SH-SY5Y (cell line): ENCODE measurements around the gene NLGN2.

Experiments used
- GATA2 ChIP-seq: IDR thresholded peaks from 2 replicates; pipeline ENCODE4 v1.6.1; 2011; ENCODE audit warnings: mild to moderate bottlenecking, low read depth, low read length
- GATA3 ChIP-seq: IDR thresholded peaks from 2 replicates; pipeline ENCODE4 v1.6.1; 2011; ENCODE audit warnings: low read depth, mild to moderate bottlenecking, low read length, moderate library complexity

NLGN2 gene

DNA sequence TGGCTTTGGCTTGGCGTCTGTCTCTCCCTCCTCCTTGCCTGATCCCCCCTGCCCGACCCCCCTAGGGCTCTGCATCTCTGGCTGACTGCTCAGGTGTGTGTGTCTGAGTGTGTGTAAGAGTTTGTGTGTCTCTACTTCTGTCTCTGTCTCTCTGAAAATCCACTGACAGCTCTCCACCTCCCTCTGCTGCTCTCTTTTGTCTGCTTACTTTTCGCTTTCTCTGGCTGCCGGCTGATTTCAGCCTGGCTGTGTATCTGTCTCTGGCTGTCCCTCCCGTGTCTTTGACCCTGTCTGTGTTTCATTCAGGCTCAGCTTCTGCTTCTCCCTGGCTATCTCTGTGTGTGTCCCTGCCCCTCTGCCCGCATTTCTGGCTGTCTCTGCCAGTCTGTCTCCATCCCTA lies 8.7 kb downstream of the NLGN2 start:
- no peak for TF ChIP-seq GATA3
- no peak for TF ChIP-seq GATA2

DNA sequence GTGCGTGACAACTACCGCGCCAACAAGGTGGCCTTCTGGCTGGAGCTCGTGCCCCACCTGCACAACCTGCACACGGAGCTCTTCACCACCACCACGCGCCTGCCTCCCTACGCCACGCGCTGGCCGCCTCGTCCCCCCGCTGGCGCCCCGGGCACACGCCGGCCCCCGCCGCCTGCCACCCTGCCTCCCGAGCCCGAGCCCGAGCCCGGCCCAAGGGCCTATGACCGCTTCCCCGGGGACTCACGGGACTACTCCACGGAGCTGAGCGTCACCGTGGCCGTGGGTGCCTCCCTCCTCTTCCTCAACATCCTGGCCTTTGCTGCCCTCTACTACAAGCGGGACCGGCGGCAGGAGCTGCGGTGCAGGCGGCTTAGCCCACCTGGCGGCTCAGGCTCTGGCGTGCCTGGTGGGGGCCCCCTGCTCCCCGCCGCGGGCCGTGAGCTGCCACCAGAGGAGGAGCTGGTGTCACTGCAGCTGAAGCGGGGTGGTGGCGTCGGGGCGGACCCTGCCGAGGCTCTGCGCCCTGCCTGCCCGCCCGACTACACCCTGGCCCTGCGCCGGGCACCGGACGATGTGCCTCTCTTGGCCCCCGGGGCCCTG lies 9.5 kb downstream of the NLGN2 start:
- TF ChIP-seq GATA3 (no peak), GATA2 (no peak)

DNA sequence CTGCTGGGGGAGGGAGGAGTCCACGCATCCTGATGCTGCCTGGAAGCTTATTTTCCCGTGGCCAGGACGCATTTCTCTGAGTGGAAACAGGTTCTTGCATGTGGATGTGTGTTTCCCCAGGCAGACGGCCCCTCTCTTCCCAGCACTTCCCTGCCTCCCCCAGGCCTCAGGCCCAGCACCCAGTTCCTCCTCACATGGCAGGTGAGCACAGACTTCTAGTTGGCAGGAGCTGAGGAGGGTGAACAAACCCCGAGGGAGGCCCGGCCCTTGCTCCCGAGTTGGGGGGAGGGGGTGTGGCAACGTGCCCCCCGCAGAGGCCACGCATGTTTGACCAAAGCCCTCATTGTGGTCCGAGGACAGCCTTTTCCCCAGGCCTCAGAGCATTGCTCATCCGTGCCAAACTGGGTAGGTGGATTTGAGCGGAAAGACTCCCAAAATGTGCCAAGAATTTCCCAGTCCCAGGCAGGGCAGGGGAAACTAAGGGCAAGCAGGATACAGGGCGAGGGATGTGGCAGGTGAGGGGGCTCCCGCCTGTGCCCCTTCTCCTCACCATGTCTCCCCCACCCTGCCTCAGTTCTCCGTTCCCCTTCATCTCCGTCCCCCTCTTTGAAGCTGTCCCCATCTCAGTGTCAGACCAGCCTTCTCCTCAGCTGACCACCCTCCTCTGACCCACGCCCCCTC lies 11.0 kb downstream of the NLGN2 start:
- no peak for TF ChIP-seq GATA3
- TF ChIP-seq GATA2, result no peak

DNA sequence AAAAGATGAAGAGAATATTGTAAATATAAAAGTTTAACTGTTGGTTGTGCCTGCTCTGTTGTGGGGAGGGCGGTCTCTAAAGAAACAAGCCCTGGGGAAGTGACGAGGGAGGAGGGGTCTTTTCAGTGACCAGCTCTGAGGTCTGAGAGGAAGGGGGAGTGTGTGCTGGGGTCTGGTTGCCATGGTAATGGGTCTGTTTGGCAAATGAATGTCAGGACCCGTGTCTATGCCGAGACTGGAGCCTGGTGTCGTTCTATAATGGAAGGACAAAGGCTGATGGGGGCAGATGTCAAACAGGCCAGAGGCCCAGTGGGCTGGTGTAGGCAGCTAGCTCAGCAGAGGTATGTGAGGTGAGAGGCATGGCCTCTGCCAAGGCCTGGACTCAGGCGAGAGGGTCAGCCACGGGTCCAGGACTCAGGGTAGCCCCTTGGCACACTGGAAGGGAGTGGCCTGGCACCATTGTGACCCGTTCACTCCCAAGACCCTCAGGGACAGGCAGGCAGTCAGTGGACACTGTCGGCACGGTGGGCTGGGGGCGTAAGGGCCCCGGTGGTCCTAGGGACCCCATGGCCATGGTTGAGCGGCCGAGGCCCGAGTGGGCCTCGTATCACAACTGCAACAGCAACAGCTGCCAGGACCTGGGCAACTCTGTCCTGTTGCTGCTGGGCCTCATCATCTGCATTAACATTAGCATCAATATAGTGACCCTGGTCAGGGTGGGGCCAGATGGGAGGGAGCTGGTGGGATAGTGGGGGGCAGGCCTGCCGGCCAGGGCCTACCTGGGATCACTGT lies 12.4 kb downstream of the NLGN2 start, which contains the start of gene SPEM1:
Gene SPEM1, plus strand, starts transcription at position 506 of the 792 bp plus-strand sequence. Its CDS starts 61 bp downstream, at position 567.
- TF ChIP-seq GATA2 (no peak), GATA3 (no peak)

DNA sequence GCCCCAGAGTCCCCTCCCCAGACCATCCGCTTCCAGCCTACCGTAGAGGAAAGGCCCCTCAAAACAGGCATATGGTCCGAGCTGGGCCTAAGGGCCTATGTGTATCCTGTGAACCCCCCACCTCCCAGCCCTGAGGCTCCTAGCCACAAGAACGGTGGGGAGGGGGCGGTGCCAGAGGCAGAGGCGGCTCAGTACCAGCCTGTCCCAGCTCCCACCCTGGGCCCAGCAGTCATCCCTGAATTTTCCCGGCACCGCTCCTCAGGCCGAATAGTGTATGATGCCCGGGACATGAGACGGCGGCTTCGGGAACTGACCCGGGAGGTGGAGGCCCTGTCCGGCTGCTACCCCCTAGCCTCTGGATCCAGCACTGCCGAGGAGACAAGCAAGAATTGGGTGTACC lies 13.5 kb downstream of the NLGN2 start:
- TF ChIP-seq GATA2, result no peak
- no peak for TF ChIP-seq GATA3

DNA sequence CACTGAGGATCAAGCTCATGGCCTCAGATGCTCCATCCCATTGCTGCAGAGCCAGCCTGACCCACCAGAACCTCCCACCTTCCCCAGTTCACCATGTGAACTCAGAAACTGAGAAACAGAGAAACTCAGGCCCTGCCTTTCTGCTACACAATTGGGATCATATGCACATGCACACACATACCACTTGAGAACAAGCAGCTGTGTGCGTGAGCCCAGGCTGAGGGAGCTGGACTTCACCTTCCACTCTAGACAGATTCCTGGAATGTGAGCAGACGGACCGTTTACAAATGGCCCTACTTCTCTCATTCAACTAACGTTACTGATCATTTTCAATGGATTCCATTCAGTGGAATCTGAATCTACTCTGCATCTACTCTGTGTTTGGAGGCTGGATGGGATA lies 16.0 kb downstream of the NLGN2 start:
- TF ChIP-seq GATA2 (no peak), GATA3 (no peak)

DNA sequence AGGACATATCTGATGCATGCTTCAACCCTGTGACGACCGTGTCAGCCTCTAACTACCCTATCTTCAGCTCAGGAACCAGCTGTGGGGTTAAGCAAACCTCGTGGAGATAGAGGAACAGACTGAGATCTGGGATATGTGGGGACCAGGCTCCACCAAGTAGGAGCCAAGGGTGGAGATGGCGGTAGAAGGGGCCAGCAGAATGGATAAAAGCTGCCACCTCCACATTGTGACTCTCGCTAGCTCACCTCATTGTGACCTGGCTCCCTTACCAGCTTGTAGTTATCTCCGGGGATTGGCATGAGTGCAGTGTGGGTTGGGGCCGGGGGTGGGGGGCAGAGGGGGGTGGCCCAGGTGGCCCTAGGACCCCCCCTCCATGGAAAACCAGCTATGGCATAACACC lies 17.7 kb downstream of the NLGN2 start, which contains the start of gene SPEM2:
Gene SPEM2, plus strand, starts transcription at position 301 of the 400 bp plus-strand sequence. Its CDS starts 73 bp downstream, at position 374.
- no peak for TF ChIP-seq GATA2
- TF ChIP-seq GATA3, result no peak

DNA sequence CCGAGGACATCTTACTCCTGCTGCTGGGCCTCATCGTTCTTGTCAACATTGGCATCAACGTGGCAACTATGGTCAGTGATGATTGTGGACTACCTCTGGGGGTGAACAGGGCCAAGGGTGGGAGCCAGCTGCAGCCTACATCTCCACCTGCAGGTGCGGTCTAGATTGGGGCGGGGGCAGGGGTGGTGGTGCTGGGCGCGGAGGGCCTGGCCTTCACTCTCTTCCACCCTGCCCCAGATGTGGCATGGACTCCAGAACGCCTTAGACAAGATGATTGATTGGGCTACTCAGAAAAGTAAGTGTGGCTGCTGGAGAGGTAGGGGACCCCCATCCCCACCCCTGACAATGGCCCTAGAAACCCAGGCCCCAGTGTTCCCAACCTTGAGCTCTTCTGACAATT lies 18.1 kb downstream of the NLGN2 start:
- no peak for TF ChIP-seq GATA2
- TF ChIP-seq GATA3, result no peak

DNA sequence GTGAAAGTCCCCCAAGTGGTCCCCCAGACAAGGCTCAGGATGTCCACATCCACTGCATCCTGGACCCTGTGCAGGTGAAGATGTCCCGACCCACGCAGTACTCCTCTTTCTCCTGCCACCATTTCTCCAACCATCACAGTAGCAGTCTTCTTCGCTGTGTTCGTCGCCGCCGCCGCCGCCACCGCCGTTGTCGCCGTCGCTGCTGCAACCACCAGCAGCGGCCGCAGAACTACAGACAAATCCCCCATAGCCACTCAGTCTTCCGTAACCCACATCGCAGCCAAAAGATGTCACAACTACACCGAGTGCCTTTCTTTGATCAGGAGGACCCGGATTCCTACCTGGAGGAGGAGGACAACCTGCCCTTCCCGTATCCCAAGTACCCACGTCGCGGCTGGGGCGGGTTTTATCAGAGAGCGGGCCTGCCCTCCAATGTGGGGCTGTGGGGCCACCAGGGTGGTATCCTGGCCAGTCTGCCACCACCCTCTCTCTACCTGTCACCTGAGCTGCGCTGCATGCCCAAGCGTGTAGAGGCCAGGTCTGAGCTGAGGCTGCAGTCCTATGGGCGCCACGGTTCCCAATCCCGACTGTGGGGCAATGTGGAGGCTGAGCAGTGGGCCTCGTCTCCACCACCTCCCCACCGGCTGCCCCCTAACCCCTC lies 18.7 kb downstream of the NLGN2 start:
- TF ChIP-seq GATA2, result no peak
- no peak for TF ChIP-seq GATA3

DNA sequence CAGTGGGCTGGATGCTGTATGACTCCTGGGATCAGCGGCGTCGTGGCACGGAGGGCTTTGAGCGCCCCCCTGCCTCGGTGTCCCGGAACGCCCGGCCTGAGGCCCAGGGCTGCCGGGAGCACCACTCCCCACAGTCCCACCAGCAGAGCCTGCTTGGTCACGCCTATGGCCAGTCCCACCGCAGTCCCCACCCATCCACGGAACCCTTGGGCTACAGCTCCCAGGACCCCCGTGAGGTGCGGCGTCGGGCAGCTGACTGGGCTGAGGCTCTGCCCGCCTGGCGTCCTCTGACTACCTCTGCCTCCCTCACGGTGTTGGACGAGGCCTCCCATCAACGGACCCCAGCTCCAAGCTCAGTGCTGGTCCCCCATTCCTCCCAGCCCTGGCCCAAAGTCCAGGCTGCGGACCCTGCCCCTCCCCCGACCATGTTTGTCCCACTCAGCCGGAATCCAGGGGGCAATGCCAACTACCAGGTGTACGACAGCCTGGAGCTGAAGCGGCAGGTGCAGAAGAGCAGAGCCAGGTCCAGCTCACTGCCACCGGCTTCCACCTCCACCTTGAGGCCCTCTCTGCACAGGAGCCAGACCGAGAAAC lies 19.3 kb downstream of the NLGN2 start:
- no peak for TF ChIP-seq GATA2
- no peak for TF ChIP-seq GATA3

DNA sequence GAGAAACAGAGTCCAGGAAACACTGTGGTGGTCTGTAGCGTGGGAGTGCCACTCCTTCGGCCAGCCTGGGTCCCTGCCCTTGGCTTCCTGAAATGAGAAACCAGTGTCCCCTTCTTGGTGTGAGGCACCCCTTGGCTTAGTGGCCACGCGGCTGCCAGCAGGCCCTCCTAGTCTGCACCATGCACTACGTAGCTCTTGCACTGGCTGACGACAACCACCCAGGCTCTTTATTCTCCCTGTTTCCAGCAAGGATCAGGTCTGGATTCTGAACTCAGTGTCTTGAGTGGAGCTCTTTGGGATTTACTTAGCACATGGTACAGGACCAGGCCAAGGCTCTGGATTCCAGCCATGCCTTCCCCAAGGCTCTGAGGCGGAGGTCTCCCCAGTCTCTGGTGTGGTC lies 19.9 kb downstream of the NLGN2 start:
- no peak for TF ChIP-seq GATA3
- TF ChIP-seq GATA2, result no peak

DNA sequence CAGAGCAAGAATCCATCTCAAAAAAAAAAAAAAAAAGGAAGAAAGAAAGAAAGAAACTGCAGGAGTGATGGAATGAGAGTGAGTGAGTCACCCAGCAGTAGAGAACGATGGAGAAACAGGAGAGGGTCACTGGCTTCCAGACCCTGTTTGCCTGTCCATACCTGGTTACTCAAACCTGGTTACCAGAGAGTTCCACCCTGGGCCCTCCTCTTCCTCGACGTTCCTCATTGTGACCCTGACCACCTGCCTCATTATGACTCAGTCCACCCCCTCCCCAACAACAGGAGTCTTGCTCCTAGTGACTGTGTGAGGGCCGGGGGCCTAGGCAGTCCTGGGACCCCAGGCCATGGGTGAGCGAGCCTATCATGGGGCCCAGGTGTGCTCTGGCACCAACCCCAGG lies 20.9 kb downstream of the NLGN2 start, which contains the start of gene SPEM3:
Gene SPEM3, plus strand, starts transcription at position 301 of the 400 bp plus-strand sequence. Its CDS starts 46 bp downstream, at position 347.
- TF ChIP-seq GATA2 (no peak), GATA3 (no peak)

DNA sequence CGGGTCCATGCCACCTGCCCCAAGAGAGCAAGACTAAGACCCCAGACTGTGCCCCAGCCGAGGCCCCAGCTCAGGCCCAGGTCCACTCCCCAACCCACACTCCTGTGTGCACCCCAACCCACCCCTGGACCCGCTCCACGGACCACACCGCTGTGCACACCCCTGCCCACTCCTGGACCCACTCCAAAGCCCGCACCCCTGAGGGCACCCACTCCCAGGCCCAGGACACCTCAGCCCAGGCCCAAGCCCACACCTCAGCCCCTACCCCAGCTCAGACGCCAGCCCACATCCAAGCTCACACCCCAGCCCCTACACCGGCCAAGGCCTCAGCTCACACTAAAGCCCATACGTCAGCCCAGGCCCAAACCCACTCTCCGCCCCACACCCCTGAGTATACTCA lies 22.1 kb downstream of the NLGN2 start:
- no peak for TF ChIP-seq GATA3
- no peak for TF ChIP-seq GATA2
